ENCODE results near the gene C1GALT1C1L. TPM values are rescaled to one million over a fixed set of nuclear protein-coding genes. Genes with fewer than 3 reads are reported as not detected.
"Not testable (repeated sequence)": the region's sequence is repeated elsewhere in the genome, so short reads cannot be mapped to it uniquely, and the experiment has no call there.

The C1GALT1C1L gene
- total RNA-seq, 2 donors from 2014 or later: 0.48 TPM; not detected in 1

DNA sequence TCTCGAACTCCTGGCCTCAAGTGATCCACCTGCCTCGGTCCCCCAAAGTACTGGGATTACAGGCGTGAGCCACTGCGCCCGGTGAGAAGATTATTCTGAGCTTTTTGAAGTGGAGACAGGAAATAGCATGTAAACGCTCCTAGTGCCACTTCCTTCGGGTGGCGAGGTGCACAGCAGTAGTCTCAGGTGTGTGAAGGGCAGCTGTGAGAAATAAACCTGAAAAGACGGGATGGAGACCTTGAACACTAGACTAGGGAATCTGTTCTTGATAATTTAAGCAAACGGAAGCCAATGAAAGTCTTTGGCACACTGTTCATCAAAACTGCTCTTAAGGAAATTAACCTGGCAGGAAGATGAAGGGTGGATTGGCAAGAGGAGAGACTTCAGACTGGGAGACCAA is 39.6 kb downstream of the C1GALT1C1L start:
- Mint-ChIP-seq H3K27me3 (ENCODE audit: low read depth) (peaks cover 49% of the 10 kb centered on the region), H3K4me1 (ENCODE audit: low read depth) (peaks cover 21% of the 10 kb centered on the region), H3K36me3 (ENCODE audit: insufficient read depth in 2 of 2) (peaks cover 0 to 2% of the 10 kb centered on the region in 2 donors), H3K27ac (peak overlapping the region; percentile 4), H3K4me3 (peak overlapping the region; percentile 82 to 90), H3K9me3 (peaks cover 1 to 2% of the 10 kb centered on the region in 2 donors)
- DNase-seq (peak; percentile 19 to 22), ATAC-seq (replicated peaks in 1 of 2) (peak; percentile 43 to 47)

DNA sequence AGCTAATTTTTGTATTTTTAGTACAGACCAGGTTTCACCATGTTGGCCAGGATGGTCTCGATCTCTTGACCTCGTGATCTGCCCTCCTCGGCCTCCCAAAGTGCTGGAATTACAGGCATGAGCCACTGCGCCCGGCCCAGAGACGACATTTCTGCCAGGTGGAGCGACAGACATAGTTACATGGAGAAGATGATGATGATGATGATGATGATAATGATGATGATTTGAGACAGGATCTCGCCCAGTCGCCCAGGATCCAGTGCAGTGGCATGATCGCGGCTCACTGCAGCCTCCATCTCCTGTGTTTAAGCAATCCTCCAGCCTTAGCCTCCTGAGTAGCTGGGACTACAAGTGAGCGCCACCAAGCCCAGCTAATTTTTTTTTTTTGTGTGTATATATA is 40.1 kb downstream of the C1GALT1C1L start:
- DNase-seq: not testable (repeated sequence)

DNA sequence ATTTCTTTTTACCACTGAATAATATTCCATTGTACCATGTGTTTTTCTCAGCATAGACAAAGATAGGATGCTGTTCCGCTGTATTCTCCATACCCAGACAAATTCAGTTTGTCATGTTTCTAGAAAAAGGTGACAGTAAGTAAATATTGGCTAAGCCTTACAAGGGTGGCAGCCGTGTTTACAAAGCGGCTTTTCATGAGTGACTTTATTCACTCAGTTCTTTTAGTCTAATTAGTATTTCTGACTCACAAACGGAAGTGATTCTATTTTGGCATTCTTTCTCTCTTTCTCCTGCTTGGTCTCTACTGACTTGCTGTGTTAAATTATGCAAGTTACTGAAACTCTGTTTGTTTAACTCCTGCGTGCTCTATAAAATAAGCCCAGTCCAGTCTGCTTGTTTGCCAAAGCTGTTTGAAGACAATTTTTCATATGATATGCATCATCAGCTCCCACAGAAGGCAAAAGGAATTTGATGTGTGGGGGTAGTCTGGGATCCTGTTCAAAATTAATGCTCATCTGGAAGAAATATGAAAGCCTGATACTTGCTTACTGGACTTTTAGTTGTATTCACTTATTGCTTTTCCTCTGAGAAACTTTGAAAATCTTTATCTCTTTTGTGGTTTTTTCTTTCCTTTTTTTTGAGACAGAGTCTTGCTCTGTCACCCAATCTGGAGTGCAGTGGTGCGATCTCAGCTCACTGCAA is 41.5 kb downstream of the C1GALT1C1L start:
- Mint-ChIP-seq H3K27ac (no peak overlapping the region), H3K4me3 (no peak overlapping the region), H3K9me3 (peaks cover 1 to 2% of the 10 kb centered on the region in 2 donors), H3K36me3 (ENCODE audit: insufficient read depth in 2 of 2) (peaks cover 0 to 2% of the 10 kb centered on the region in 2 donors), H3K4me1 (ENCODE audit: low read depth) (peaks cover 21% of the 10 kb centered on the region), H3K27me3 (ENCODE audit: low read depth) (peaks cover 50% of the 10 kb centered on the region)
- no peak for DNase-seq
- no peak for ATAC-seq (replicated peaks in 1 of 2)

More for the DNA sequence above, 40.1 kb downstream of the C1GALT1C1L start:
- H3K36me3 Mint-ChIP-seq (ENCODE audit: insufficient read depth in 2 of 2); H3K27ac Mint-ChIP-seq; H3K9me3 Mint-ChIP-seq; ATAC-seq (replicated peaks in 1 of 2): not testable (repeated sequence)
- Mint-ChIP-seq H3K4me1 (ENCODE audit: low read depth) (peaks cover 21% of the 10 kb centered on the region), H3K27me3 (ENCODE audit: low read depth) (peaks cover 50% of the 10 kb centered on the region), H3K4me3 (peak overlapping the region in 1 of 2 donors; percentile 67)

DNA sequence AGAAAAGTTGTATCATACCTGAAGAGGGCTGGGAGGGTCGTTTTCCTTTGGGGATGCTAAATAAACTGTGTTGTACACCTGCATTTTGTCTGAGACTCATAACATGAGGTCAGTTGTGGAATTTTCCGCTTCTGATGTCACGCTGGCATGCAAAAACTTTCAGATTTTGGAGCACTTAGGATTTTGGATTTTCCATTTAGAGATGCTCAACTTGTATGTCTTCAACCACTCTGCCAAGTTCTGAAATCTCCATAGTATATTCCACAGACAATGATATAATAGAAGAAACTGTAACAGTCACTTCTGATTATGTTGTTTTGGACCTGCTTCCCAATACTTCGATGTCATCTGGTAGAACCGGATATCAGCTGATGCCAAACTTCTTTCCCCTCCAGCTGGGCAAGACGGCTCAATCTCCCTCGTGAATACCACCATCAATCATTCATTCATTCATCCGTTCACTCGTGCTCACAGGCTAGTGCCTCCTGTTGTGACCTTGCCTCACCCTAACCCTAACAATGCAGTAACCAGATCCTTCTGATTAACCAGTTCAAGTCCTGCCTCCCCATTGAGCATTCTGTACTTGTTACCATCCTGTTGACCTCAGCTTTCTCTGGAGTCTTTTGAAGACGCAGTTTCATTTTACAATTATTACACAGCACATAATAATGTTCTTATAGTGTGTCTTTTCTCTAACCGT is 44.5 kb downstream of the C1GALT1C1L start:
- H3K4me3 Mint-ChIP-seq: no peak overlapping the region
- H3K4me1 Mint-ChIP-seq (ENCODE audit: low read depth): peaks cover 13% of the 10 kb centered on the region
- H3K27ac Mint-ChIP-seq: no peak overlapping the region
- H3K36me3 Mint-ChIP-seq (ENCODE audit: insufficient read depth in 2 of 2): no peaks in the 10 kb centered on the region
- H3K27me3 Mint-ChIP-seq (ENCODE audit: low read depth): peaks cover 49% of the 10 kb centered on the region
- ATAC-seq (replicated peaks in 1 of 2) (no peak), DNase-seq (no peak)
- H3K9me3 Mint-ChIP-seq: peaks cover 1 to 4% of the 10 kb centered on the region in 2 donors

Other genes with a start within 250 kb of the C1GALT1C1L start
- gene THADA, start 80.4 kb downstream of the C1GALT1C1L start, total RNA-seq: 10 to 100 TPM; 39.5 to 46.3 TPM
- 1 to 10 TPM; 4.3 to 4.5 TPM for gene PLEKHH2, start 39.2 kb downstream of the C1GALT1C1L start, total RNA-seq
- gene DYNC2LI1, start 97.6 kb upstream of the C1GALT1C1L start, total RNA-seq: 10 to 100 TPM; 31.9 to 34.6 TPM
- gene ABCG5, start 162.4 kb upstream of the C1GALT1C1L start, total RNA-seq: not detected
- not detected for gene ABCG8, start 162.5 kb upstream of the C1GALT1C1L start, total RNA-seq

Measured in activated T-cell treated with anti-CD3 and anti-CD28 coated beads, Interleukin-2, amount 50 U/mL, for 72 hours (primary cell).